ENCODE measurements around the gene CTNNBL1.
"Not testable (repeated sequence)": the region's sequence is repeated elsewhere in the genome, so short reads cannot be mapped to it uniquely, and the experiment has no call there.

The CTNNBL1 gene, protein sequence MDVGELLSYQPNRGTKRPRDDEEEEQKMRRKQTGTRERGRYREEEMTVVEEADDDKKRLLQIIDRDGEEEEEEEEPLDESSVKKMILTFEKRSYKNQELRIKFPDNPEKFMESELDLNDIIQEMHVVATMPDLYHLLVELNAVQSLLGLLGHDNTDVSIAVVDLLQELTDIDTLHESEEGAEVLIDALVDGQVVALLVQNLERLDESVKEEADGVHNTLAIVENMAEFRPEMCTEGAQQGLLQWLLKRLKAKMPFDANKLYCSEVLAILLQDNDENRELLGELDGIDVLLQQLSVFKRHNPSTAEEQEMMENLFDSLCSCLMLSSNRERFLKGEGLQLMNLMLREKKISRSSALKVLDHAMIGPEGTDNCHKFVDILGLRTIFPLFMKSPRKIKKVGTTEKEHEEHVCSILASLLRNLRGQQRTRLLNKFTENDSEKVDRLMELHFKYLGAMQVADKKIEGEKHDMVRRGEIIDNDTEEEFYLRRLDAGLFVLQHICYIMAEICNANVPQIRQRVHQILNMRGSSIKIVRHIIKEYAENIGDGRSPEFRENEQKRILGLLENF

DNA sequence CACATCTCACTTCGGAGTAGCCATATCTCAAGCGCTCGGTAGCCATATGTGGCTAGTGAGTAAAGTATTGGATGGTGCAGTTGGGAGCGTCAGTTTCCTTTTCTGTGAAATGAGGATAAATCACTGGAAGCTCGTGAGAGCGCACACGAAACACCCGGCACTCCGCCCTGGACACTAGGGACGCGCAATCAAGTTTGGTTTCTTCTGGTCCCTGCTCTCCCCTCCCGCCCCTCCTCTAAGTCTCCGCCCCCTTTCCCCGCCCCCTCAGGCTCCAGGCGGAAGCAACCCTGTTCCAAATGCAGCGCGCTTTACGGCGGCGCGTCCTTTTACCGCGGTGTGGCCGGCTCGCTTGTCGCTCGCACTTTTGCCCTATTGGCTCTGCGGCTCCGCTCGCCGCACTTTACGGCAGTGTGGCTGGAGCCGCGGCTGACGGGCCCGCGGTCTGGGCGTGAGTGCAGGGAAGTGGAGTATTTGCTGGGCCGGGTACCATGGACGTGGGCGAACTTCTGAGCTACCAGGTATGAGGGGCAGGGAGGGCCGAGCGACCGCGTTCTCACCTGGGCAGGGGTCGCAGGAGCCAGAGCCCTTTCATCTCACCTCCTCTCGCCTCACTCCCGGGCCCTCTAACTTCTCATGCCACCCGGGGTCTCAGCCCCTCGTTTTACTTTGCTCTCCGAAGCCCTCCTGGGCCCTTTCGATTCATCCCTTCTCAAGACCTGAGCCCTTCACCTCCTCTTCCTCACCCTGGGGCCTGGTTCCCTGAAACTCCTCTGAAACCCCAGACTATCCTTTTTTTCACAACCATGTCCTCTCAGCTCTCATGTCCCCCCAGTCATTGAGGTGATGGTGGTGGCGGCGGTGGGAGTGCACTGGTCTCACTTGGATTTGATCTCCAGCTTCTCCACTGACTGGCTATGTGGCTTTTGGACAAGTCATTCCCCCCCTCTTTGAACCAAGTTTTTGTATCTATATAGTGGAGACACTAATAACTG is at the start of gene CTNNBL1:
TSS of gene CTNNBL1 (plus strand) at position 396 of the 992 bp plus-strand sequence. CDS start at position 489, 93 bp downstream.
- peak; percentile 97 for DNase-seq

DNA sequence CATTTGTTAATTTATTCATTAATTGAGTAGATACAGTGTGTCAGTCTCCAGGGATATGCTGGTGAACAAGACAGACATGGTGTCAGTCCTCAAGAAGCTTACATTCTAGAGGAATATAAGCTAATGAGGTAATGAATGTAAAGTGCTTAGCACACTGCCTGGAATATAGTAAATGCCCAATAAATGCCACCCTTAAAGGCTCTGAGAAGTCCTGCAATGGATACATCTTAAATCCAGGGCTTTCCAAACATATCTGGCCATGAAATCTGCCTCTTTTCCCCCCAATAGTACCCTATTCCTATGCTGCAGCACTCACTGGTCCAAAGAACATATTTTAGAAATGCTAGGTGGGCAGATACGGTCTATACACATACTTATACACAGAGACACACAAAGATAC is 49.2 kb upstream of the CTNNBL1 start:
- no peak for DNase-seq

DNA sequence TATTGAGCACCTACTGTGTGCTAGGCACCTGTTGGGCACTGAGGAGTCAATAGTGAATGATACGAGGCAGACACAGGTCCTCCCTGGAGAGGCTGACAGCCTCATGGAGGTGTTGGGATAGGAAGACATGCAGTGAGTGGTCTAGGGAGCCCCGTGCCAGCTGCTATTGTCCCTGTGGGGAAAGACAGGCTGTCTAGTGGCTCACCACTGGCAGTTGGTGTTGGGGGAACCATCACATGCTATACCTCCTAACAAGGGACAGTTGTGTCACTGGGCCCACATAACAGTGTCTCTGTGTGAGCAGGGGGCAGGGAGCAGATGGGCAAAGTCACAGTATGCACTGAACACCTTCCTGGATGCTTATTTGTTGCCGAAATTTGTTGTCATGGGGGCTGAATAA is 45.9 kb upstream of the CTNNBL1 start:
- DNase-seq: no peak

DNA sequence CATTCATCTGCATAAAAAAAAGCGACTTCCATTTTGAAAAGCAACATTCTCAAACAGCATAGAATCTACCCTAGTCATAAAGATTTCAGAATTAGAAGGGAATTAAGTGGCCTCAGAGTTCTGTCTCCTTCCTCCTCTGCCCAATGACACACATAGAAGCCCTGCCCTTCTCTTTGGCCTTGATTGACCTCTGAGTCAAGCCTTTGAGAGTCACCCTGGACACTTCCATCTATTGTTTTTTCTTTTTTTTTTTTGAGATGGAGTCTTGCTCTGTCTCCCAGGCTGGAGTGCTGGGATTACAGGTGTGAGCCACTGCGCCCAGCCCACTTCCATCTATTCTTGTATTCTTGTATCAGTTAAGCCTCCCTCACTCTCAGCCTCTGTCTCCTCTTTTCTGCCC is 44.8 kb upstream of the CTNNBL1 start:
- no peak for DNase-seq

DNA sequence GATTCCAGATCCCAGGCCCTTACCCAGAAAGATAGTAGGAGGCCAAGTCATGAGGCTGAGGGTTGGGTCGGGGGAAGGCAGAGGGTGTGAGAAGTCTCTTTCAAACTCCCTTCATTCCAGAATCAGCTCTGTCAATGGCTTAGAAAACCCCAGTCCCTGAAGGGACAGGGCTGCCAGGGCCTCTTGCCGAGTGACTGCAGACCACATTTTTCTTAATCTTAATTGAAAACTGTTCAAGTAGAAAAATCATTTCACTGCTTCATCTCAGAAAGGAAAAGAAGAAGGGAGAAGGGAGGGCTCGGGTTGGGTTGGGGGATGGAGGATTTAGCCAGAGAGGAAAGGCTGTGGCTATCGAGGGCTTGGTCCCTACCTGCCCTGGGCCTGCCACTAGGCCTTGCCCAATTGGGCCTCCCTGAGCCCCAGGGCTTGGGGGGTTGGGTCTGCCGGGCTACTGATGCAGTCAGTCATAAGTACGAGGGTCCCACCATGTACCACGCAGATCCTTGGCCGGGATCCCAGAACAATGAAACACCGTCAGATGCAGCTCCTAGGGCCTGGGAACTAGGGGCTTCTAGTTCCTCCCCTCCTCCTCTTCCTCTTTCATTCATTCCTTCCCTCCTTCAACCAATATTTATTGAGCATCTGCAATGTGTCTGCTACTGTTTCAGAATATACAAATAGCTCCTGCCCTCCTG is 44.0 kb upstream of the CTNNBL1 start:
- DNase-seq: no peak

DNA sequence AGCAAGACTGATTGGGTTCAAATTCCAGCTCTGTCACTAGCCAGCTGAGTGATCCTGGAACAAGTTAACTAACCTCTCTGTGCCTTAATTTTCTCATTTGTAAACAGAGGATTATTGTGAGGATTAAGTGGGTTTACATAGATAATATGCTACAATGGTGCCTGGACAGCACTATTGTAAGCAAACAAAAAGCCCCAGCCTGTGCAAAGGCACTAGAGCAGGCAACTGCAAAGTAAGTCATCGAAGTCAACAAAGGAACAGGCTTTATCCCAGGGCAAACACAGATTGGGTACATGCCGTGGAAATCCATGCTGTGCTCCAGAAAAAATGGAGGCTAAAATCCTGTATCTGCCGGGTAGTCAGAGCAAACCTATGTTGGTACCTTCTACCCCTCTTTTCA is 43.2 kb upstream of the CTNNBL1 start:
- no peak for DNase-seq

DNA sequence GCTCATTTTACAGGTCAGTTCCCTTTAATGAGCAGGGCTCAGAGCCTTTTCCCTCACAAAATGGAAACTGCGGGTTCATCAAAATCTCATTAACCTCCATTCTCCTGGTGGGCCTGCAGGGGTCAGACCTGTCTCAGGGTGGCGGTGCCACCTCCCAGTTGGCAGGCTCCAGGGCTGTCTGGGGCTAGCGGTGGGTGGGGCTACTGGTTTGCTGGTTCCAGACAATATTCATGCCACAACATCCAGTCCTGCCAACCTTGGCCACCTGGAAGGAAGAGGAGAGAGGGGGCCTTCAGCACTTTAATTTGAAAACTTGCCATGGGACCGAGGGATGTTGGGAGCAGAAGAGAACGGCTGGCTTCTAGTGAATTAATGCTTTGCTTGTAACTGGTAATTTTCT is 41.9 kb upstream of the CTNNBL1 start:
- DNase-seq: peak; percentile 11

DNA sequence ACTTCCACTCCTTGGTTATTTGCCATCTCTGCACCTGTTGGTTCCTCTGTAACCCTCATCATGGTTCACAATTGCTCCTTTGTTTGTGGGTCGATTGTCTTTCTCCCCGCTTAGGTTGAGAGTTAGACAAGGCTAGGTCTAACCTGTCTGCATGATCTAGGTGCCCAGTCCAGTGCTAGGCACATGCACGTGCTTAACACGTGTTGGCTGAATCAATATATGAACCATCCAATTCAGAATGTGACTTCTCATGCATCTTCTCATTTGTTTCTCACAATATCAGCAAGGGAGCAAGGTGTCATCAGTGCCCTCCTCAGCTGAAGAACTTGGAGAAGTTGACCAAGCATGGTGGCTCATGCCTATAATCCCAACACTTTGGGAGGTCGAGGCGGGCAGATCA is 36.9 kb upstream of the CTNNBL1 start:
- no peak for DNase-seq

DNA sequence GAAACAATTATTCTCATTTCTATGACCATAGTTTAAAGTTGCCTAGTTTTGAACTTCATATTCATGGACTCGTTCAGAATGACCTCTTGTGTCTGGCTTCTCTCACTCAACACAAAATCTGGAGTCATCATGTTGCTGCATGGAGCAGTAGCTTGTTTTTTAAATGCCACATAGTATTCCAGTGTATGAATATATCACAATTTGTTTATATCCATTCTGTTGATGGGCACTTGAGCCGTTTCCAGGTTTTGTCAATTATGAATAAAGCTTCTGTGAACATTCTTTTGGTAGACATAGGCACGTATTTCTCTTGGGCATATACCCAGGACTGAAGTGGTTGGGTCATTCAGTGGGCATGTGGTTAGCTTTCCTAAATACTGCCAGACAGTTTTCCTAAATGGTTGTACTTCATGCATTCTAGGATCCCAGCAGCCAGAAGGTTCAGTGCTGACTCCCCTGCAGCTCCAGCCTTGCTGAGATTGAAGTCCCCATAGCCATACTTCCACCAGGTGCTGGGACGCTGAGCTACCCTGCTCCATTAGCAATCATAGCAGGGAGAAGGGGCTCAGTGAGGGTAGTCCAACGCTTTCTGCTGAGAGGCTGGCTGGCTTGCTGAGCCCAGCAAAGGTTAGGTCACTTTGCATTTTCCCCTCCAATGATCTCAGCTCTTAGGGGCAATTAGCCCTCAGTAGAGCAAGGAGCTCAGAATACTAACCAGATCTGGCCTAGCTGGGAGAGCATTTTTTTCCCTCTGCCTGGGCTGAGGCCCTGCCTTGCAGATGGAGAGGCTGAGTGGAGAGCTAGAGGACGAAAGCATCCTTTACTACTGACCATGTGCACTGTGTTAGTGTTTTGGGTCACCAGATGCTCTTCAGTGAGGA is 35.7 kb upstream of the CTNNBL1 start:
- no peak for DNase-seq

DNA sequence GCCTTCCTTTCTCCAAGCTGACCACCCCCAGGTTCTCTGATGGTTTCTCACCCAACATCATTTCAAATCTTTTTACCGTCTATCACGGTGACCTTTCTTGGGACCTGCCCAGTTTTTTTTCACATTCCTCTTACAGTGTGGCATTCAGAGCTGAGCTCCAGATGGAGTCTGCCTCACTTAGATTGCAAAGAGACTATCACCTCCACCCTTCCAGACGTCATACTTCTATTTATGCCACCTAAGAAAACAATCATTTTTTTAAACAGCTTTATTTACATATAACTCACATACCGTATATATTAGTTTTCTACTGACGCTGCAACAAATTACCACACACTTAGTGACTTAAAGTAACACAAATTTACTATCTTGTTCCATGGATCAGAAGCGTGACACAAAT is 32.3 kb upstream of the CTNNBL1 start:
- DNase-seq: no peak

DNA sequence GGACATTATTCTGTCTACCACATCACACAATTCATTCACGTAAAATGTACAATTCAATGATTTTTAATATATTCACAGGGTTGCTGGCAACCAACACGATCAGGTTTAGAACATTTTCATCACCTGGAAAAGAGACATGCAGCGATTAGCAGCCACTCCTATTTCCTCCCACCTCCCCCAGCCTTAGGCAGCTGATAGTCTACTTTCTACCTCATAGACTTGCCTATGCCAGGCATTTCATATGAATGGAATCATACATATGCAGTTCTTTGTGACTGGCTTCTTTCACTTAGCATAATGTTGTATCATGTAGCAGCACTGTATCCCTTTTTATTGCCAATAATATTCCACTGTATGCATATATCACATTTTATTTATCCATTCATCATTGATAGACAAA is 31.5 kb upstream of the CTNNBL1 start:
- DNase-seq: no peak

DNA sequence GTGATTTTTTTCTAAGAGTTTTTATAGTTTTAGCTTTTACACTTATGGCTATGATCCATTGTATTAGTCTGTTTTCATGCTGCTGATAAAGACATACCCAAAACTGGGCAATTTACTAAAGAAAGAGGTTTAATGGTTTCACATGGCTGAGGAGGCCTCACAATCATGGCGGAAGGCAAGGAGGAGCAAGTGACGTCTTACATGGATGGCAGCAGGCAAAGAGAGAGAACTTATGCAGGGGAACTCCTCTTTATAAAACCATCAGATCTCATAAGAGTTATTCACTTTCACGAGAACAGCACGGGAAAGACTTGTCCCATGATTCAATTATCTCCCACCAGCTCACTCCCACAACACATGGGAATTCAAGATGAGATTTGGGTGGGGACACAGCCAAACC is 29.2 kb upstream of the CTNNBL1 start:
- DNase-seq: not testable (repeated sequence)

DNA sequence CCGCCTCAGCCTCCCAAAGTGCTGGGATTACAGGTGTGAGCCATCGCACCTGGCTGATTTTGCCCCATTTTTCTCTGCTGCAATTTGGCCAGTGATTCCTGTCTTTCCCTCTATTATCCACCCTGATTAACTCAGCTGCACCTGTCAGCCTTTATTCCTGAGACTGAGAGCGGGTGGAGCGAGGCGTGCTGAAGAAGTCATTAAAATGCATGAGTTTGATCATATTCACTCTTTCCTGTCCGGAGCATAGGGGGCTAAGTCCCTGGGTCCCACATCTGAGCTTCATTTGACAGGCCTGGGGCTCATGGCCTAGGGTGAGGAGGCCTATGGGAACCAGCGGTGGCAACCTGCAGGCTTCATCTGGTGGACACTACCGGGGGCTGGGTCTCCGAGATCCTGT is 25.7 kb upstream of the CTNNBL1 start:
- no peak for DNase-seq

DNA sequence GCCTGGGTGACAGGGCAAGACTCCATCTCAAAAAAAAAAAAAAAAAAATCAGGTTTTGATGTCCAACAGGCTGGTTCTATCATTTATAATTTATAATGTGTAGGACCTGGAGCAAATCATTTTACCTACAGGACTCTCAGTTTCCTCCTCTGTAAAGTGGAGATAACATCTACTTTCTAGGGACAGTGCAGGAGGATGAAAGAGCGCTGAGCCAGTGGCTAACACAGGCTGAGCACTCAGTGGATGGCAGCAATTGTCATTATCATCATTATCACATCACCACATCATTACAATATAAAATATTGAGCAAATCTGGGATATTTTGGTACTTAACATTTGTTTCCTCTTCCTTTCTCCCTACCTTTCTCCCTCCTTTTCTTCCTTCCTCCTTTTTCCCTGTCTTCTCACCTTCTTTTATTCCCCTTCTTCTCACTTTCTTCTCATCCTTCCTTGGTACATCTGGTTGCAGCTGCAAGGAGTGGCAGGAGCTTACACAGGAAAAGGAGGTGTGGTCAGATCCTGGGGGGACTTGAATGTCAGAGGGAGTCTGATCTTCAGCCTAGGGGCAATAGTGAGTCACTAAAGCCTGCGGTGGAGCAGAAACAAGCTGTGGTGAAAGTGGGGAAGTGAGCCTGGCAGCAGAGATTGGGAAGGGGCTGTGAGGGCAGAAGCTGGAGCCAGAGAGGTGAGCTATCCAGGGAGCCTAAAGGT is 24.6 kb upstream of the CTNNBL1 start:
- DNase-seq: no peak

DNA sequence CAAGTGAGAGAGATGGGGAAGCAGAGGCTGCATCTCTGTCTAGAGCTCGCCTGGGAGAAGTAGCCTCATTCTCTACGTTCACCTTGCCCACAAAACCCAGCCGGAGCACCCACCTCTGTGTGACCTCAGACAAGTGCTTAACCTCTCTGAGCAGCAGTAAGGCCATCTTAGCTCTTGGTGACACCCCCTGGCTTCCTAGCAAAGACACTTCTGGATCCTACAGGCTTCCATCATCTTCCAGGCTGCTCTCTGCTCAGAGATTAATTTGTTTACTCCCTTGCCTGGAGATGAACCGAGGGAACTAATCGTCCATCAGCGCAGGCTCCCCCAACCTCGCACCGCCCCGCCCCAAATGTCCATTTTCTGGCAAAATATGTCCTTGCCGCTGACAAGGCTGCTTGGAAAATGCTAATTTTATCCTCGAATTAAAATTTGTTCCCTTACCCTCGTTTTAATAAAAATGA is 24.0 kb upstream of the CTNNBL1 start:
- no peak for DNase-seq

DNA sequence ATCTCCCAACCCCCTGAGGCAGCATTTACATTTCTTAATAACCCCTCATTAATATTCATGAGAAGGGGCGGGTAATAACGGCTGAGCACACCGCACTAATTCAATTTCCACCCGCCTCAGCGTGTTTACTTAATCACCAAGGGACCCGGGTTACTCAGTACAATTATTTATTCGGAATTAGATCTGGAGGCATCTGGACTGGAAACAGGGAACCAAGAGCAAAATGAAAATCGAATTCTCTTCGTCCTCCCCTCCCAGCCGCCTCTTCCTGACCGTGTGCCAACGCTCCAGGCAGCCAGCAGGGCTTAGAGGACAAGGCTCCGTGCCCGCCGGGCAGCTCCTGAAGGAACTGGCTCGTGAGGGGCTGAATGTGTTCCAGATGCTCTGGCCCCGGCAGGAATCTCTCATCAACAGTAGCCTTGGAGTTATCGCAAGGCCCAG is 23.5 kb upstream of the CTNNBL1 start:
- no peak for DNase-seq

DNA sequence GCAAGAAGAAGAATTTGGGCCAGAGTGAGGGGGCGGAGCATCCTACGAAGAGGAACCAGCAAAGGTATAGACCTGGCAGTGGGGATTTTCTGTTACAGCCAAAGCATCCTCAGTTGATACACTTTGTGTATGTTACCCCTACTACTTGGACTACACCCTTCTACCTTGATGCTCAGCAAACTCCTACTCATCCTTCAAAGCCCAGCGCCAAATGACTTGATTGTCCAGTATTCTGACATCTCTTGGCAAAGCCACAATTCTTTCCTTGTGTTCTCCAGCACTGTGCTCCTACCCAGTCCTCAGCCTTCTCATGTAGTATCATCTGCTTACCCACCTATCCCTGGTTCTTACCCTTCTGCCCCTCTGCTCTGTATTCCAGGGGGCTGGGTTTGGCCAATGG is 21.7 kb upstream of the CTNNBL1 start:
- DNase-seq: no peak

DNA sequence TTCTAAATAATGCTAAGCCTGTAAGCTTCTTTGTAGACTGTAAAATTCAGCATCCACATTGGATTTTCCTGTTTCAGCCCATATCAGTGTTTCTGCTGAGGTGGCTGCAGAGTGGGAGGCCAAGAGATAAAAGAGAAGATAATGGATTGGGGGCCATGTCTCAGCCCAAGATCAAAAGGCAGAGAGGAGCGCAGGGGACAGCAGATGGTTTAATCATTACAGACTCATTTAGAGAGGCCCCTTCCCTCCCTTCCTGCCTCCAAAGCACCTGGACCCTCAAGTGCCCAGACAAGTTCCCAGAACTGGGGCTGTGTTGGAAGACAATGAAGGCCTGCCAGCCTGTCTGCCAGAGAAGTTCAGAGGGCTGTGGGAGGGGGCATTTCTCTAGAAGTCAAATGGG is 20.4 kb upstream of the CTNNBL1 start:
- DNase-seq: no peak

DNA sequence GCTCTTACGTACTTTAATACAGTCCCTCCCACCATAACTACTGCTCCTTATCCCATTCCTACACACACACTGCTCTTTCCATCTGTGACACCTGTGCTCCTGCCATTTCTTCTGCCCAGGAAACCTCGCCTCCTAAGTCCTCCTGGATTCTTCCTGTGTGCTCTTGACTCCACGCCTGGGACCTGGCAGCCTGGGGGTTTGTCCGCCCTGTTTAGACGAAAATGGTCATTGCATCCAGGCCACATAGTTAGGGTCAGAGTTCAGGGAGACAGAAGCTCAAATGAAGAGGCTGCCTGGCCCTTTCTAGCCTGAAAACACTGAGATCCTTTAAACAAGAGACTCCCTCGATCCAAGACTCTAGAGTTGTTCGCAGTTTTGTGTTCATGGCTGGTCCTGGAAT is 17.4 kb upstream of the CTNNBL1 start:
- DNase-seq: no peak

DNA sequence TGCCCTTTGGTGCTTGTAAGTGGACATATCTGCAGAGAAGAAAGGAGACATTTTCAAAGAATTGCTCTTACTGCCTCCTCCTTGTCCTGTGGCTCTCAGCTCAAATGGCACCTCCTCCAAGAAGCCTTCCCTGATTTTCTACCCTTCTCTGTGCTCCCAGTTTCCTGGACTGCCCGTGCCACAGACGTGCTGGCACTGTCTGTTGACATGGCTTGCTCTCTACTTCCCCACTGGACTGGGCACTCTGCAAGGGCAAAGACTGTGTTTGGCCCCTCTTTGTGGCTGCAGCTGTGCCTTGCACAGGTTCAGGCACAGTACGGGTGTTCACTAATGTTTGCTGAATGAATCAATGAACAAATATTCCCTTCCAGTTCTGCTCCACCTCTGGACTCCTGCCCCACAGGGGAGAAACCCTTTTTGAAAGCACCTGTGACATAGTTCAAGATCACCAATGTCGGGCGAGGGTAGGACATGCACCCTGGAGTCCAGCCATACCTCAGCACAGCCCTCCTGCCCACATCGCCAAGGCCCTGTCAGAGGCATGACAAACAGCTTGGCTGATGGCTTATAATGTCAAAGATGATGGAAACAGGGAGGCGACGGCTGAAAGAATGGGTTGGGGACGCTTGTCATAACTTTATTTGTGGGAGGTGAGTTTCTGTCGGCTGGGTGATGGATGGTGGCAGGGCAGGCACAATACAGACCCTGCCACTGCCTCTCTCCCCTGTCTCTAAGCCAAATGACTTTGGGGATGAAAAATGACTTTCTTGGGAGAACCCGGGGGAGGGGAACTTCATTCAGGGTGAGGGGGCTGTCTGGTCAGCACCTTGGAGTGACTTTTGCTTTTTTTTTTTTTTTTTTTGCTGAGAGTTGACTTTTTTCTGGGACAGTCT is 15.6 kb upstream of the CTNNBL1 start:
- no peak for DNase-seq

Data from fibroblast of skin of right biceps (primary cell).